Germinal center (tissue), 1 donor: ENCODE data around the gene UBXN11.

Experiments used
- DNase-seq: peaks from one replicate; pipeline ENCODE4 v3.0.0; 2012; ENCODE audit warnings: mixed read lengths, low spot score

The UBXN11 gene, protein sequence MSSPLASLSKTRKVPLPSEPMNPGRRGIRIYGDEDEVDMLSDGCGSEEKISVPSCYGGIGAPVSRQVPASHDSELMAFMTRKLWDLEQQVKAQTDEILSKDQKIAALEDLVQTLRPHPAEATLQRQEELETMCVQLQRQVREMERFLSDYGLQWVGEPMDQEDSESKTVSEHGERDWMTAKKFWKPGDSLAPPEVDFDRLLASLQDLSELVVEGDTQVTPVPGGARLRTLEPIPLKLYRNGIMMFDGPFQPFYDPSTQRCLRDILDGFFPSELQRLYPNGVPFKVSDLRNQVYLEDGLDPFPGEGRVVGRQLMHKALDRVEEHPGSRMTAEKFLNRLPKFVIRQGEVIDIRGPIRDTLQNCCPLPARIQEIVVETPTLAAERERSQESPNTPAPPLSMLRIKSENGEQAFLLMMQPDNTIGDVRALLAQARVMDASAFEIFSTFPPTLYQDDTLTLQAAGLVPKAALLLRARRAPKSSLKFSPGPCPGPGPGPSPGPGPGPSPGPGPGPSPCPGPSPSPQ

DNA sequence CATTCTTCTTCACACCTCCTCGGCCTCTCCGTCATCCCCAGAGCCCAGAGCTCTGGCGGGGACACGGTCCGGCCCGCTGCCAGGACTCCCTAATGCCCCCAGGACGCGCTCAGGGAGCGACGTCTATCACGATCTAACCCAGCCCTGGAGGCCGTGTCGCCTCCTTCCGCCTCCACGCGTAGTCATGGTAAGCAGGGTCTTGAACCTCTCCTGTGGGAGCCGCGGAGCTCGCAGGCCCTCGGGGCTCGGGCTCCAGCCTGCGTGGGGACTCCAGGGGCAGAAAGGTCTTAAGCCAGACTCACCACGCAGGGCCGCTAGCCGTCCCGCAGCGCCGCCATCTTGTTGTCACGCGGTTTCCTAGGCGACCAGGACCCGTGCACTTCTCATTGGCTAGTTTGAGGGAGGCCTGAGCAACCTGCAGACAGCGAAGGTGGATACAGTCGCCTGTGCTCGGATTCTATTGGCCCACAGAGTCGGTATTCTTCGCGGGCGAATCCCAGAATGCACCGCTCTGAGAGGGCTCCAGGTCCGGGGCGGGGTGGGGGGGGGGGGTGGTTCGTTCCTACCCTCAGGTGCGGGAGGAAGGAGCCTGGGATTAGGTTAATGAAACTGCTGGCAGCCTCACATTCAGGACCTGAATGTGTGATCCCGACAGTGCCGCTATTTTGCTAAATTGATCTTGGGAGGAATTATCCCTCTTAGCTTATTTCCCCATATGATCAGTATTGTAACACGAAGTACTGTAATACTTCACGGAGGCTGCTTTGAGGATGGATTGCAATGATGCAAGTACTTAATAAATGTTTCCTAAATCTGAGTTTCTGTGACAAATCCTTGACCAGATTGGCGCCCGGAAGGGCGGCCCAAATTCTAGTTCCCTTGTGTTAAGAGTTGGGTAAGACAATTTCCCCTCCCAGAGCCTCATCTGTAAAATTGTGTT, at the start of gene UBXN11:
TSS of gene UBXN11 (minus strand) at position 347 of the 940 bp plus-strand sequence. CDS start 3,753 bp downstream, outside the sequence.
- peak; percentile 99 for DNase-seq

DNA sequence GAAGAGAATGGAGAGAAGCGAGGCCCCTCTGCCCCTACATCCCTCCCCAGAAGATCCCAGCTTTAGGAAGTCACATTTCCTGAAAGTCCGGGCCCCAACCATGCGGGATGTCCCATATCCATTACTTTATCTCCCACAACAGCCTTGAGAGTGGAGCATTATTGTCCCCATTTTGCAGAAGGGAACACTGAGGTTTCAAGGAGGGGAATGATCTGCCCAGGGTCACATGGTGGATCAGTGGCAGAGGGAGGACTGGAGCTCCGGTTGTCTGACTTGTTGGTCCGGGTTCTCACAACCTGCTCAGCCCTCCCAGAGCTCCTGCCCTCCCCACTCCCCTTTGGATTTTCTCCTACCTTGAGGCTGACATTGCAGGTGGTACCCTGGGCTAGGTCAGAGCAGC, 49.7 kb upstream of the UBXN11 start:
- no peak for DNase-seq

DNA sequence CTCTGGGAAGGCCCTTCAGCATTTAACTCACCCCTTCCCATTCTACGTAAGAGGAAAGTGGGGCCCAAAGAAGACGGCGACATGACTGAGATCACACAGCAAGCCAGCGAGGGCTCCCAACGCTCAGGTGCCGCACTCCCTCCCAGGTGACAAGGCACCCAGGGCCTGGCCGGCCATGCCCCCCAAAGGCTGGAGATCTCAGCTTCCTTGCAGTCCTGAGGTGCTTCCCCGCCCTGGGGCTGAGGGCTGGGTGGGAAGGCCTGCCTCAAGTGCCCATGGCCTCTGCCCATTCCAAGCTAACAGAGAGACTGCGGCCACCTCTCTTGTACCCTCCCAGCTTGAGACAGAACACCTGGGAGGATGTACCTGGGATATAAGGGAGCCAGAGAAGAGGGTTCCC, 48.5 kb upstream of the UBXN11 start:
- no peak for DNase-seq

DNA sequence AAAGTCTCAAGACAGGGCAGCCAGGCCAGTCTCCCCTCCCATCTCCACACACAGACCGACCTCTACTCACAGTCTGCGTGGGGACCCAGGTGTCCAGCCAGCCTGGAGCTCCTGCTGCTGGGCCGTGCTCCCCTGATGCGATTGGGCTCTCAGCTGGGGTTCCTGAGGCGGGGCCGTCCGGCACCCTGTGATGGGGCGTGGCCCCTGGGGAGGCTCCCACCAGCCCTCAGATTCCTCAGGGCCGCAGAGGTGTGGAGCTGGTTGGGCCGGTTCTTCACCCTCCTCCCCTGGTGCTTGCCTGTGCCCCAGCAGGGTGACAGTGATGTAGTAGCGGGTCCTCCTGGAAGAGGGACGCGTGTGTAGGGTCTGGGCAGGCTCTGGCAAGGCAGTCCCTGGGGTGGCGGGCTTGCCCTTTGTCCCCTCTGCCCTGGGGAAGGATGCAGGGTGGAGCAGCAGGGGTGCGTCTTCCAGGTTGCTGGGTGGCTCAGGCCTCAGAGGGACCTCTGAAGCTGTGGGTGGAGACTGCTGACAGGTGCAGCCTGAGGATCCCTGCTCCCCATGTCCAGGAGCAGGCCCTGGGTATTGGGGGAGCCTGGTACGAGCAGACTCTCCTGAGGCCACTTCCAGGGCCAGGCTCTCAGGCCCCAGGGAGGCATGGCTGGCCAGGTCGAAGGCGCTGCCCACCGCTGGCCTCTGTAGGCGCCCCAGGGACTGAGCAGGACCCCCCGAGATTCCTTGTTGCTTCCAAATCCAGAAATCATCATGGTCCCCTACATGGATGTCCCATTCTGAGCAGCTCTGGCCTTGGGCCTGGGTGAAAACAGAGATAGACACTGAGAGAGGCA, 47.8 kb upstream of the UBXN11 start, which contains the start of gene CRYBG2:
TSS of gene CRYBG2 (minus strand) at position 155 of the 845 bp plus-strand sequence. CDS start 7,473 bp downstream, outside the sequence.
- DNase-seq: no peak

DNA sequence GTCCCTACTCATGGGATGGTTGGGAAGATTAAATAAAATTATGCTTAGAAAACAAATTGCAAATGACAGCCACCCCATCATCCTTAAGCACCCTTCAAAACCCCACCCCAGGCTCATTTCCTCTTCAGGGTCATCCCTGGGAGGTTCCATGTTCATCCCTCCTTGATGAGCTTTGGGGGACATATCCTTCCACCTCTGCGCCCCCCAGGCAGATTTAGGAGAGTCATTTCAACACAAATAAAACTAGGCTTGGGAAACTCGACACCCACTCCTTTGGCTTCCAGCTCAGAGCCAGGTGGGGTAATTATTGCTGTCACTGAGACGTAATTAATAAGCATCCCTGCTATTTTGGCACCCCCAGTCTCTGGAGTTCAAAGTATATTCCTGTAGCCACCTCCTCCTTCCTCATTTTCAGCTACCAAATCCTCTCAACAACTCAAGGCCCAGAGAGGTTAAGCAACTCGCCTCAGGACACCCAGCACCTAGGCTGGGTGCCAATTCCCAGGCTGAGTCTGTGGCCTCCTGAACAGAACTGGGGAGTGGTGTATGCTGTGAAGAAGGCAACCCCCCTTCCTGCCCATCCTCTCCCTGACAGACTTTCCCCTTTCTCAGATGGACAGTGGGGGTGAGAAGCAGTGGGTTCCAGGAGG, 46.9 kb upstream of the UBXN11 start:
- no peak for DNase-seq

DNA sequence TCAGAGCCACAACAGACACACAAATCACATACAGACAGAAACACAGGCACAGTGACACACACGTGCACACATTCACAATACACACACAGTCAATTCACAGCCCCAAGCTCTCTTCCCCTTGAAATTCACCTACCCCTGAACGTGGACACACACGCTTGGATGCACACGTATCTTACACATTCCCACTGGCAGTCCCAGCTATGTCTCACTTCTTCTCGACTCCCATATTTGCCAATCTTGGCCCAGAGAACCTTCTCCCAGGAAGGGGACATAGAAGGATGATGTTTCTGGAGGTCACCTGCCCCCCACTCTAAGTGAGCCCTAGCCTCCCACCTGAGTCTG, 45.9 kb upstream of the UBXN11 start:
- no peak for DNase-seq

DNA sequence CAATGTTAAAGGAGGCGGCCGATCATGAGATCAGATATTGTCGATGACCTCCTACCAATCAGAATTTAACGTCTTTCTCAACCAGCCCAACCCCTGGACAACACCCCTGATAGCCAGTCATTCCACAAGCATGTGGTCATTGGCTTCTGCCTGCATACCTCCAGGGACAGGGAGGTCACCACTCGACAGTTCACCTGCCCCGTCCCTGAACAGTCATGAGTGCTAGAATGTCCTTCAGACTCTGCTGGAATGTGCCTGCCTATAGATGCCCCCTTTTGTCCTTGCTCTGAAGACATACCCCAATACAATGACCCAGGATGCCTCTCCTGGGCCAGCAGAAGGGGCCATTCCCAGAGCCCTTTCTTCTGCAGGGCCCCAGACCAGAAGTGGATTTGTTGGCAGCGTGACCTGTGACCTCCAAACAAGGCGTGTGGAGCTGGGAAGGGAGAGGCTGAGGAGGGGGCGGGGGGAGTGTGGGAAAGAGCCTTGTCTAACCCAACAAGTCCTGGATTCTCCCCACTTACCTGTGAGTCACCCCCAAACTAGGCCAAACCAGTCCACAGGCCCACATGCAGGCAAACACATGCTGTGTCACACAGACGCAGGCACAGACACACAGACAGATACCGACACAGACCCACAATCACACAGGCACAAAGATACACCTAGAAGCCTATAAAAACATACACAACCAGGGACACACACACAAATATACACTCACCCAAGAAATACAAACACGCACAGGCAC, 45.3 kb upstream of the UBXN11 start:
- DNase-seq: no peak

DNA sequence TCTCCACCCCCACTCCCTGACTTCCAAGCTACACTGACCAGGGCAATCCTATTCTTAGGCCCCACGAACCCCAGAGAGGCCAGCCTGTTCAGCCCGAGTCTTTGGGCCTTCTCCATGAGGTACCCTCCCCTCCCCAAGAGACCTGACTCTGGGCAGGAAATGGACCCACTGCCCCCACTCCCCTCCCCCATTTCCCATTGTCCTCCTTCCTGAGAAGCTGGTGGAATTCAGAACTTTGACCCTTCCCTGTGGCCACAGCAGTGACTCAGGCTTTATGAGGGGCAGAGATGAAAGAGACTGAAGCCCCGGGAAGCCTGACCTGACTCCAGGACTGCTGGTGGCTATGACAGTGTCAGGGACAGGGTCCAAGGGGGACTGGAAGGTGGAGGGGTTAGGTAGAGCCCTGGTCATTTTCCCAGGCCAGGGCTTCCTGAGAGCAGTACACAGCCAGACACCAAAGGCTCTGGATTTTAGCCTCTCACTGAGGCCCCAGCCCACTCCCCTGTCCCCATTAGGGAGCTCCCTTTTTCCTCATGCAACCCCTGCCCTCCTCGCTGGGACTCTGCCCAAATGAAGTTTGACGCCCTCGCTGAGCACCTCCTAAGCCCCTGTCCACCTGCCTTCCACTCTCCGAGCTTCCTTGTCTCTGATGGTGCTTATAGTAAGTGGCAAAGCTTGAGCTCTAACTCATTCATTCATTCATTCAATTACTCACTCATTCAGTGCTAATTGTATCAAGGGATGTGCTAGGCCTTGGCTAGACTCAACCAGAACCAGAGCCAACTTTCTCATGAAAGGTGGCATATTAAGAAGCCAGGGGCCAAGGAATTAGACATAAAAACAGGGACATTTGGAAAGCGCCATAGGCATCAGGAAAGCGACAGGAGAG, 44.5 kb upstream of the UBXN11 start:
- DNase-seq: no peak

DNA sequence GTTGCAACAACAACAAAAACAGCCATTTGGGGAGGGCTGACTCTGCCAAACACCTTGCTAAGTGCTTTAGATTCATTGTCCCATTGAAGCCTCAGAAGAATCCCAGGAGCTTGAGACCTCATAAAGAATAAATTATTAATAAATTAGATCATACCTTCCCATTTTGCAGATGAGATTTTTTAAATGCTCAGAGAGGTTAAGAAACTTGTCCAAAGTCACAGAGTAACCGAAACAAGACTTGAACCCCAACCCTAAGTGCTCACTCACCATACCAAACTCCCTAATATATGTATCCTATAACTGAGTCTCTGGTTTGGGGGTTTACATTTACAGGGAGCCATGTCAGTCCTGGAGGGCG, 43.9 kb upstream of the UBXN11 start:
- no peak for DNase-seq

DNA sequence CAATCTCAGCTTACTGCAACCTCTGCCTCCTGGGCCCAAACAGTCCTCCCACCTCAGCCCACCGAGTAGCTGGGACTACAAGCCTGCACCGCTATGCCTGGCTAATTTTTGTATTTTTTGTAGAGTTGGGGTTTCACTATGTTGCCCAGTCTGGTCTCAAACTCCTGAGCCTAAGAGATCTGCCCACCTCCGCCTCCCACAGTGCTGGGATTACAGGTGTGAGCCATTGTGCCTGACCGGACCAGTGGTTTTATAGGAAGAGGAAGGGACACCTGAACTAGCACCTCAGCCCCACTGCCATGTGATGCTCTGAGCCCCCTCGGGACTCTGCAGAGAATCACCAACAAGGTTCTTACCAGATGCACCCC, 43.4 kb upstream of the UBXN11 start:
- DNase-seq: no peak

DNA sequence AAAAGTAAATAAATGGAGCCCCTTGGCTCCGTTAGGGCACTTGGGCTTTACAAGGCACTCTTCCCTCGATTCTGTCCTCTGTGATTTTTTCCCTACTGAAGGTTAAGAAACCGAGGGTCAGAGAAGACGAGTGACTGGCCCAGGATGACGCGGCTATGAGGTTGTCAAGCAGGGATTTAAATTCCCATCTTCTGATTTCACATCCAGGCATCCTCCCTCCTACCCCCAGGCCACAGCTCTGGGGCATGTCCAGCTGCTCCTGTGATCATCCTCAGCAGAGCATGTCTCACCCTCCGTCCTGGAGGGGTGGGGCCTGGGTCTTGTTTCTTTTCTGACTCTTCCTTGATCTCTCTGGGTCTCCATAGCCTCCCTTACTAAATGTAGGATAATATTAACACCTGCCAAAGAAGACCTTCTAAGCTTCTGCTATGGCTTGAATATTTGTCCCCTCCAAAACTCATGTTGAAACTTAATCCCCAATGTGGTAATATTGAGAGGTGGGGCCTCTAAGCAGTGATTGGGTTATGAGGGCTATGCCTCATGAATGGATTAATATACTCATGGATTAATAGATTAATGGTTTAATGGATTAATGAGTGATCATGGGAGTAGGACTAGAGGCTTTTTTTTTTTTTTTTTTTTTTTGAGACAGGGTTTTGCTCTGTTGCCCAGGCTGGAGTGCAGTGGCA, 42.9 kb upstream of the UBXN11 start:
- no peak for DNase-seq

DNA sequence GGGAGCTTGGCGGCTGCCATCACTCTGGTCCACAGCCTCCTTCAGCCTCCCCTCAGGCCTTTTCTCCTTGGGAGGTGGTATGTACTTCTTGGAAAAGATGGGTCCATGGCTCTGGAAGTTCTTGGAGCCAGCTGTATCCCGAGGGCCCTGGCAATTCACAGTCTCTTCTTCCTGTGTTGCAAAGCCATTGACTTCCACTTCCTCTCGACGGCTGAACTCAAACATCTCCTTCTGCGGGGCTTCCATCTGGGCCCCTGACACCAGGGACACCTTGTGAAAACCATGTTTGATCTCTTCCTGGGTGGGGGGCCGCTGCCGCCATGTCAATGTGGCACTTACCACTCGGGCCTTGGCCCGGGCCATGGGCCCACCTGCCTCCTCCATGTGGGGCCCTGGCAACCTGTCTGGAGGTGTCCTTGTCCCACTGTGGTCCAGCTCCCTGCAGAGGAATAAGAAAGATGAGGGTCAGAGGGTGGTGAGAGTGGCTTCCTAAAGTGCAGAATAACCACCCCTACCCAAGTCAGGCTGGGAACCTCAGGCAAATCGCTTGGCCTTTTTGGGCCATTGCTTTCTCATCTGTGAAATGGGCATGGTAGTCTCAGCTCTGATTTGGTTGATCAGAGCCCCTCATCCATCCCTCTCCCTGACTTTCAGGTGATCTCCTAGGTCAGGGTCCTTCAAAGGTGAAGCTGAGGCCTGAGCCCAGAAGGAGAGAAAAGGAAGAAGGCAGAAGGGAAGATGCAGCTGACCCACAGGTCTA, 40.0 kb upstream of the UBXN11 start:
- no peak for DNase-seq

DNA sequence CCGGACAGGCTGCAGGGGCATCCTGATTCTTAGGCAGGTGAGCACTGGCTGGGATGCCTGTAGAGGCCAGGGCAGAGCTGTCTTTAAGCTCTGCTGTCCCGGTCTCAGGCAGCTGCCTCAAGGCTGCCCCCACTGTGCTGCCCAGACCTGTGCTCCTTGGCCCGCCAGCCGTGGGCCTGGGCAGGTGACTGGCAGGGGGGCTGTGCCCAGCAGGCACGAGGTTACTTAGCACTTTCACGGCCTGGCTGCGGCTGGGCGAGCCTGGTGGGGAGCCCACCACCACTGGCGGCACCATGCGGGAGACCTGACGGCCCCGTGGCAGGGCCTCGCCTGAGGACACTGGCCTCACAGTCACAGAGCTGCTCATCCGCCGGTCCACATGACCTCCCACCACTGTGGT, 39.3 kb upstream of the UBXN11 start:
- DNase-seq: no peak

DNA sequence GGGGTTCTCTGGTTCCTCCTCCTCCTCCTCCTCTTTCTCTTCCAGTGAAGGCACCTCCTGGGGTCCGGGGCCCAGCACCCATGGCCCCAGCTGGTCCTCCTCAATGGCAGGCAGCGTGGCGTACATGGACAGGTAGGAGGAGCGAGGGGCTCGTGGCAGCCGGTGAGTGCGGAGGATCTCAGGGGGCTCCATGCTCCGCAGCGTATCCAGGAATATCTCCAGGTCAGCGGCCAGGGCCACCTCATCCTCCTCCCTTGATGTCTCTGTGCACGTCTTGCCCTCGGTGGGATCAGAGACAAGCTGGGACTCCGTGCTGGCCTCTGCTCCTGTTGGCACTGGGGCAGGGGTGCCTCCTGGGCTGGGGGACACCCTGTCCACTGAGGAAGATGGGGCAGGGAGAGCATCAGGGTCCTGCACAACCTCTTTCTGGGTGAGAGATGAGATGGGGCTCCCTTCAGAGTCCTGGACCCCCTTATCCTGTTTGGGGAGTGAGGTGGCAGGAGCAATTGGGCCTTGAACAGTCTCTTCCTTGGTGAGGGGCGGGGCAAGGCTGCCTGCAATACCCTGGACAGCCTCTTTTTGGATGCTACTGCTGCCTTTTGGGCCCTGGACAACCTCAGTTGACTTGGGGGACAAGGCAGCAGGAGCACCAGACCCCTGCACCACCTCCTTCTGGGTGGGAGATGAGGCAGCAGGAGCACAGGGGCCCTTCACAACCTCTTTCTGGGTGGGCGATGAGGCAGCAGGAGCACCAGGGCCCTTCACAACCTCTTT, 37.9 kb upstream of the UBXN11 start:
- no peak for DNase-seq

DNA sequence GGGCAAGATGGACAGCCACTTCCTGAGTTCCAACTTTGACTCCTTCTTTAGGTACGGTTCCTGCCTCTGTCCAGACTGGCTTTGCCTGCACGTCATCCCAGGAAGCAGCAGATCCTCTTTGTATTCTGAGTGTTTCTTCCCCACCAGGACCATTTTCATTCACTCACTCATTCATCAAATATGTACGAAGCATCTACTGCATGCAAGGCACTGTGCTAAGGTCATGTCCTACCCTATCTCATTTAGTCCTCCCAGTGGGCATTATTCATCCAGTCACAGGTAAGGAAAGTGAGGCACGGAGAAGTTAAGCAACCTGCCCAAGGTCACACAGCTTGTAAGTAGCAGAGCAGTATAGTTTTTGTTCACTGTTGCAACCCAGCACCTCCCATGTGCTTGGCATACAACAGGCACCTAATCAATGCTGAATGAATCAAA, 33.6 kb upstream of the UBXN11 start:
- DNase-seq: no peak

DNA sequence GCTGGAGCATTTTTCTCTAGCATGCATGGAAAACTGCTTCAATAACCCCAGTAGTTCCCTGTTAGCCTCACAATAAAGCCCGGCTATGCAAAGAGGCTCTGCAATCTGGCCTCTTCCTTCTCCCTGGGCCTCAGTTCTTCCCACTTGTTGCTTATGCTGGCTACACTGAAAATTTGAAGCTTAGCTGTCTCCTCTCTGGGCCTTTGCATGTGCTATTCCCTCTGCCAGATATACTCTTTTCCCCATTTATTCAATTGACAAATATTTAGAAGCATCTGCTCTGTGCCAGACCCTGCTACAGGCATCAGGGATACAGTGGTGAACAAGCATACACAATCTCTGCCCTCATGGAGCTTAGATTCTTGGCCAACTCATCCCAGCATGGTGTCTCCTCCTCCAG, 32.2 kb upstream of the UBXN11 start:
- DNase-seq: no peak

DNA sequence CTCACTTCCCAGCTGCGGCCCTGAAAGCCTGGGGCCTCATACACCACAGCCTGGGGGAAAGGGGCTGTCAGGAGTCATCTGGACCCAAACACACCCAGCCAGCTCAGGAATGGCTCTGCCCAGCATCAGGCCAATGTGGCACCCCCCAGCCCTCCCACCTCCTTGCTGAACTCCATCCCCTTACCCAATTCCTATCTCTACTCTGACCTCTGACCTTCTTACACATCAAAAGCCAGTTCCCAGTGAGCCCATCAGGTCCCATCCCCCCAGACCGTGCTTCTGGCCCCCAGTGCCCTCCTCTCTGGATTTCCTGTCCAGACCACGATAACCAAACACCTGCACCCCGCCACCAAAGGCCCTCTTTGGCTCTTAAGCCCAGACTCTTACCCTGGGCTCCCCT, 31.2 kb upstream of the UBXN11 start:
- no peak for DNase-seq

DNA sequence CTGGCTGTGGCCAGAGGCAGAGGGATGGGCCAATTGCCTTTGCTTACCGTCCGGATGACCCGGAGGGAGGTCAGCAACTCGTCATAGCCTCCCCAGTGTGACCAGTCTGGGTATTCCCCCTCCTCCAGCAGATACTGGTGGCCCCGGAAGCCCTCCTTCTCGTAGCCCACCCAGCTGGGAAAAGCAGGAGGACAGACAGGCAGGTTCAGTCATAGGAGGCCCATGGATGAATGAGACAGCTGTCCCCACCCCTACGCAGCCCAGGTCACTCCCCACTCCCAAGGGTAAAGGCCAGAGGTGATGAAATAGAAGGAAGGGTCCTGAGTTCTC, 30.7 kb upstream of the UBXN11 start:
- no peak for DNase-seq
